ENCODE measurements around the gene SLC38A1. TPM values are rescaled to one million over a fixed set of nuclear protein-coding genes. Genes with fewer than 3 reads are reported as not detected.
A peak's percentile ranks its signal among the peaks of the same experiment; 100 is the strongest.

The SLC38A1 gene
- total RNA-seq, 4 donors from 2014 or later: 41.9 to 82.3 (median 49.8) TPM

DNA sequence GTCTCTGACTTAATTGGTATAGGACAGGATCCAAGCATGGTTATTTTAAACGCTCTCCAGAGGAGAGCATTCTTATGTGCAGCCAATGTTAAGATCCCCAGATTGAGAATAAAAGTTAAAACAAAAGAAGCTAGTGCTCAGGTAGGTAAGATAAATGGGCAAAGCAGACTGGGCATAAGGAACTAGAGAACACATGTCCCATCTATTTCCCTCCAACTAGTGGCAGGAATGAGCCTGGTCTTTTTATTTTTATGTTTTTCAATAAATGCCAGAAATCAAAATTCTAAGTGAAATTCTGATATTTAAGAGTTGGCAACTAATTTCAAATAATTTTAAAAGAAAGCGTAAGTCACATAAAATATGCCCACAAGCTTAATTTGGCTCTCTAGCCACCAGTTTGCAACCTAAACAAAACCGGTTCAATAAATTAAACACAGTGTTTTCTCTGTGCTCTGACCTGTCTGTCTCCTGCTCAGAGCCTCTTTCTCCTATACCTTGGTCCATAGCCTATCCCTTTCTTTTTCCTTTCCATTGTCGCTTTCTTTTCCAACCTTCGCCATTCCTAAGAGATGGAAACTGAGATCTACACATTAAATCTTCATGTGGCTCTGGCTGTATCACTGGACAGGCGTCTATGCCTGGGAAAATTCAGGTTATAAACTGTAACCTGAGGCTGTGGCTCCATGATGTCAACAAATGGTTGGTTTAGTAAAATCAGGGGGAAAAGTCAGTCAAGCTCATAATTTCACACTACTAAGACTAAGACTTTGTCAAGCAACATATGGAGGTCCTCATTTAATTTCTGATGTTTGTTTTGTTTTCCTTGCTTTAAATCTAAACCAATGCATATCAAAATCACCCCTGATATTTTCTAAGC, 5.5 kb downstream of the SLC38A1 start:
- H3K27me3 ChIP-seq: no peaks in the 10 kb centered on the region
- H3K36me3 ChIP-seq: no peaks in the 10 kb centered on the region
- H3K4me1 ChIP-seq: peaks cover 0 to 4% (median 0%) of the 10 kb centered on the region in 4 donors
- no peaks in the 10 kb centered on the region for H3K9me3 ChIP-seq
- no peak for DNase-seq
- no peak for TF ChIP-seq POLR2A (IDR thresholded peaks at IDR 0.05)
- TF ChIP-seq, protein P1, sequence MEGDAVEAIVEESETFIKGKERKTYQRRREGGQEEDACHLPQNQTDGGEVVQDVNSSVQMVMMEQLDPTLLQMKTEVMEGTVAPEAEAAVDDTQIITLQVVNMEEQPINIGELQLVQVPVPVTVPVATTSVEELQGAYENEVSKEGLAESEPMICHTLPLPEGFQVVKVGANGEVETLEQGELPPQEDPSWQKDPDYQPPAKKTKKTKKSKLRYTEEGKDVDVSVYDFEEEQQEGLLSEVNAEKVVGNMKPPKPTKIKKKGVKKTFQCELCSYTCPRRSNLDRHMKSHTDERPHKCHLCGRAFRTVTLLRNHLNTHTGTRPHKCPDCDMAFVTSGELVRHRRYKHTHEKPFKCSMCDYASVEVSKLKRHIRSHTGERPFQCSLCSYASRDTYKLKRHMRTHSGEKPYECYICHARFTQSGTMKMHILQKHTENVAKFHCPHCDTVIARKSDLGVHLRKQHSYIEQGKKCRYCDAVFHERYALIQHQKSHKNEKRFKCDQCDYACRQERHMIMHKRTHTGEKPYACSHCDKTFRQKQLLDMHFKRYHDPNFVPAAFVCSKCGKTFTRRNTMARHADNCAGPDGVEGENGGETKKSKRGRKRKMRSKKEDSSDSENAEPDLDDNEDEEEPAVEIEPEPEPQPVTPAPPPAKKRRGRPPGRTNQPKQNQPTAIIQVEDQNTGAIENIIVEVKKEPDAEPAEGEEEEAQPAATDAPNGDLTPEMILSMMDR (IDR thresholded peaks at IDR 0.05): peak in 2 of 6 experiments; percentile 16 to 21
- no peak overlapping the region for H3K4me3 ChIP-seq
- no peak overlapping the region for H3K27ac ChIP-seq

DNA sequence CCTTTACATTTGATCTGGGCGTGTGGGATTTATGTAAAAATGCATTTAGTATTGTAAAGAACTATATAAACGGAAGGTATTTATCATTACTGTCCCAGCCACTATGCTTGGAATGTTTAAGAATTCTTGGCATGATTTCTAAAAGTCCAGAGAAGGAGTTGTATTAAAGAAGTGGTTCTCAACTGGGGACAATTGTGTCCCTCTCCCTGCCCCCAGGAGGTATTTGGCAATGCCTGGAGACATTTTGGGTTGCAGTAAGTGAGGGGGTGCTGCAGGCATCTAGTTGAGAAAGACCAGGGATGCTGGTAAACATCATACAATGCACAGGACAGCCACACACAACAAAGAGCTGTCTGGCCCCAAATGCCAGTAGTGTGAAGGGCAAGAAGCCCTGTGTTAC, 7.2 kb downstream of the SLC38A1 start:
- no peak for TF ChIP-seq POLR2A (IDR thresholded peaks at IDR 0.05)
- TF ChIP-seq, protein P1 (IDR thresholded peaks at IDR 0.05): no peak
- no peak overlapping the region for H3K4me3 ChIP-seq
- H3K9me3 ChIP-seq: no peaks in the 10 kb centered on the region
- no peaks in the 10 kb centered on the region for H3K27me3 ChIP-seq
- peaks cover 0 to 6% (median 0%) of the 10 kb centered on the region in 4 donors for H3K4me1 ChIP-seq
- no peaks in the 10 kb centered on the region for H3K36me3 ChIP-seq
- H3K27ac ChIP-seq: no peak overlapping the region
- DNase-seq: no peak

DNA sequence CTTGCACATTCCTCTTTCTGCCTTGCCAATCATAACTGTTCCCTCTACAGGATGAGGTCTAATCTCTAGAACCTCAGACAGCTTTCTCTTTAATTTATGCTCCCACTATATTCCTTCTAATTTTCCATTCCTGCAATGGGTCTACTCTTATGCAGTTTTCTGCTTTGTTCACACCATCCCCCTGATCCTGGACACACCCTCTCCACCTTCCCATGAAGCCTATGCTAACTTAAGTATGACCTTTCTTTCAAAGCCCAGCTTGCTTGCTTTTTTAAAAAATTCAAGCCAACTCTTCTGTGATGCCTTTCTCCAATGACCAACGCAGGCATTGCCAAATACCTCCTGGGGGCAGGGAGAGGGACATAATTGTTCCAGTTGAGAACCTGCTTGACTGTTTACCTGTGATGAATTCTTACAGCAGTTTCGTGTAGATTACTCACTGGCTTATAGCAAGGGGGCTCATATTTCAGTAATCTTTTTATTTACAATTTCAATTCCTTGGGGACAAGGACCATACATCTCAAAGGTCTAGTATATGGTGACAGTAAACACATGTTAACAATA, 7.8 kb downstream of the SLC38A1 start:
- Histone ChIP-seq H3K27ac (no peak overlapping the region), H3K27me3 (no peaks in the 10 kb centered on the region), H3K9me3 (no peaks in the 10 kb centered on the region), H3K4me3 (no peak overlapping the region), H3K4me1 (peaks cover 0 to 7% (median 0%) of the 10 kb centered on the region in 4 donors), H3K36me3 (no peaks in the 10 kb centered on the region)
- TF ChIP-seq, protein P1 (IDR thresholded peaks at IDR 0.05): no peak
- no peak for TF ChIP-seq POLR2A (IDR thresholded peaks at IDR 0.05)
- no peak for DNase-seq

DNA sequence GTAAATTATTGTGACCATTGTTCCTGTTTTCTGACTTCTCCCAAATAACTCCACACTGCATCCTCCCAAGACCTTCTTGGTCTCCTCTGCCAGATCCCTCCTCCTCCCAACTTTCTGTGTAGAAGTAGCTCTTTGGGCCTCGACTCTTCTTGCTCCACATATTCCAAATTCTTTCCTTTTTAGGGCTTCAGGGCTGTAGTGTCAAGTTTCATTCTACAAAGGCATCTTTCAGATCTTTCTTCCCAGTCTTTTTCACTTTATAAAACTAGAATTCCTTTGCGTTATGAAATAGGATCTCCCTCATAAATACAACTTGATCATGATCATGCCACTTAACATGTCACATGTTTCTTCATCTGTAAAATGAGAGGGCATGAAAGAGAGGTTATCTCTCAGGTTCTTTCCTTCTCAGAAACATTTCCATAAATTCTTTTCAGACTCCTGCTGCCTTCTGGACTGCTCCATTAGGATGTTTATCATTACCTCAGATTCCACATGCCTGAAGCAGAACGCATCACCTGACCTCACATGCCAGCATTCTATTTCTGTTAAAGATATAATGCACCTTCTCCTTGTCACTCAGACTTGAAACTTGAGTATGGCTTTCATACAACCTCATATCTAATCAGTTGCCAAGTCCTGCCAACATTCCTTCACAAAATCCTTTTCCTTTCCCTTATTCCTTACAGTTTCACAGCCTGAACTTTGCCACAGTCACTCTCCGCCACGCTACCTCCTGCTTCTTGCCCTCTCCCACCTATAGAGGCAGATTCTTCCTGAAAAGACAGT, 8.5 kb downstream of the SLC38A1 start:
- Histone ChIP-seq H3K4me1 (peaks cover 0 to 12% (median 0%) of the 10 kb centered on the region in 4 donors), H3K4me3 (no peak overlapping the region), H3K9me3 (no peaks in the 10 kb centered on the region), H3K27me3 (no peaks in the 10 kb centered on the region), H3K36me3 (no peaks in the 10 kb centered on the region), H3K27ac (peak overlapping the region in 1 of 4 donors; percentile 2)
- TF ChIP-seq, protein P1 (IDR thresholded peaks at IDR 0.05): no peak
- TF ChIP-seq POLR2A (IDR thresholded peaks at IDR 0.05): no peak
- DNase-seq: no peak

DNA sequence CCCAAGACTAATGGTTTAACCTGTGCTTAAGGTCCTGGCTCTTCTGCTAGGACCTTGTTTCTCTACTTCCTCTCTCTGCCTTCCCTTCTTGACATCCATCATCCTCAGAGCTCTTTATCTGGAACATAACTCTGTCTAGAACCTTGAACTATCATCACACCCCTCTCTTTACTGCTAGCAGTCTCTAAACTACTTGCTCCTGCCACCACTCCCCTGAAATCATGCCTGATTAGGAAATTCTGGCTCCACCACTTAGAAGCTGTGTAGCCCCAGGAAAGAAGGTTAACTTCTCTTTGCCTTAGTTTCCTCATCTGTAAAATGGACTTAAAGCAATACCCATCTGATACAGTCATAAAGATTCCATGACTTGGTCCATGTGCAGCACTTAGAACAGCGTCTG, 9.1 kb downstream of the SLC38A1 start:
- H3K4me3 ChIP-seq: no peak overlapping the region
- no peaks in the 10 kb centered on the region for H3K27me3 ChIP-seq
- peaks cover 0 to 12% (median 0%) of the 10 kb centered on the region in 4 donors for H3K4me1 ChIP-seq
- TF ChIP-seq, protein P1 (IDR thresholded peaks at IDR 0.05): no peak
- H3K27ac ChIP-seq: peak overlapping the region in 1 of 4 donors; percentile 2
- no peak for DNase-seq
- no peaks in the 10 kb centered on the region for H3K36me3 ChIP-seq
- no peaks in the 10 kb centered on the region for H3K9me3 ChIP-seq
